Liver (tissue), 3 donors: ENCODE measurements around the gene DCST2.

Experiments used
- EGR1 ChIP-seq, 2 donors: IDR thresholded peaks; 2 replicates each; pipeline ENCODE4 v1.6.1; 2016 to 2018; ENCODE audit warnings: antibody characterized with exemption in 2 of 2, low read depth in 2 of 2
- FOXA1 ChIP-seq: IDR thresholded peaks from 2 replicates; pipeline ENCODE4 v1.6.1; 2016; ENCODE audit warnings: antibody characterized with exemption
- HNF4G ChIP-seq: IDR thresholded peaks from 2 replicates; pipeline ENCODE4 v1.6.1; 2016; ENCODE audit warnings: antibody characterized with exemption
- JUND ChIP-seq, 2 donors: IDR thresholded peaks; 2 replicates each; pipeline ENCODE4 v1.6.1; 2016; ENCODE audit warnings: antibody characterized with exemption in 2 of 2
- RAD21 ChIP-seq, 2 donors: IDR thresholded peaks; 2 replicates each; pipeline ENCODE4 v1.6.1; 2016; ENCODE audit warnings: antibody characterized with exemption in 2 of 2, mild to moderate bottlenecking in 2 of 2
- SP1 ChIP-seq: IDR thresholded peaks from 2 replicates; pipeline ENCODE4 v1.6.1; 2018; ENCODE audit warnings: antibody characterized with exemption, mild to moderate bottlenecking
- TAF1 ChIP-seq: conservative IDR thresholded peaks from 2 replicates; pipeline ENCODE4 v1.6.1; 2016; ENCODE audit warnings: antibody characterized with exemption, mild to moderate bottlenecking
- YY1 ChIP-seq: IDR thresholded peaks from 2 replicates; pipeline ENCODE4 v1.6.1; 2016; ENCODE audit warnings: antibody characterized with exemption, mild to moderate bottlenecking
- TF ChIP-seq, protein P1 (sequence below): fragments of 150-350 bp; IDR thresholded peaks from 2 replicates; pipeline ENCODE4 v1.5.1; 2017; ENCODE audit warnings: improper control_type of control experiment, low read depth, low read length; ENCODE audit not compliant: missing input control
- TF ChIP-seq, protein P2 (sequence below): IDR thresholded peaks from 2 replicates; pipeline ENCODE4 v1.6.1; 2016; ENCODE audit warnings: antibody characterized with exemption
- TF ChIP-seq, protein P3 (sequence below): IDR thresholded peaks from 2 replicates; pipeline ENCODE4 v1.6.1; 2016; ENCODE audit warnings: antibody characterized with exemption
- TF ChIP-seq, protein P4 (sequence below): IDR thresholded peaks from 2 replicates; pipeline ENCODE4 v1.6.1; 2016; ENCODE audit warnings: antibody characterized with exemption
- TF ChIP-seq, protein P5 (sequence below): IDR thresholded peaks from 2 replicates; pipeline ENCODE4 v1.6.1; 2016; ENCODE audit warnings: antibody characterized with exemption, mild to moderate bottlenecking
- donor health status: healthy.
- donor health status: healthy.

DNA sequence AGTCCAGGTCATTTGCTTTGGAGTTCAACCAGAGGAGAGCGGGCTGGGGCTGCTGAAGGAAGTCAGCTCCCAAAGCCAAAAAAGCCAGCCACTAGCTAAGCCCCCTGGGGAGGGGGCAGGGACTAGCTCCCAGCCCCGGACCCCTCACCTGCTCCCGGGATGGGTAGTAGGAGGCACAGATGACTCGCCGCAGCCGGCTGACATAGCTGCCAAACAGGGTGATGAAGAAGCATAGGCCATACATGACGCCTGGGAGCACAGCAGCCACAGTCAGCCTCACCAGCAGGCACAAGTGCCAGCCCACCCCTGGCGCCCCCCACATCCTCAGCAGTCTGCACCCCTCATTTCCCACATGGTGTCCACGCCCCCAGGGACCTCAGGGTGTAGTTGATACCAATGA, 7.4 kb downstream of the DCST2 start:
- TF ChIP-seq, protein P1, sequence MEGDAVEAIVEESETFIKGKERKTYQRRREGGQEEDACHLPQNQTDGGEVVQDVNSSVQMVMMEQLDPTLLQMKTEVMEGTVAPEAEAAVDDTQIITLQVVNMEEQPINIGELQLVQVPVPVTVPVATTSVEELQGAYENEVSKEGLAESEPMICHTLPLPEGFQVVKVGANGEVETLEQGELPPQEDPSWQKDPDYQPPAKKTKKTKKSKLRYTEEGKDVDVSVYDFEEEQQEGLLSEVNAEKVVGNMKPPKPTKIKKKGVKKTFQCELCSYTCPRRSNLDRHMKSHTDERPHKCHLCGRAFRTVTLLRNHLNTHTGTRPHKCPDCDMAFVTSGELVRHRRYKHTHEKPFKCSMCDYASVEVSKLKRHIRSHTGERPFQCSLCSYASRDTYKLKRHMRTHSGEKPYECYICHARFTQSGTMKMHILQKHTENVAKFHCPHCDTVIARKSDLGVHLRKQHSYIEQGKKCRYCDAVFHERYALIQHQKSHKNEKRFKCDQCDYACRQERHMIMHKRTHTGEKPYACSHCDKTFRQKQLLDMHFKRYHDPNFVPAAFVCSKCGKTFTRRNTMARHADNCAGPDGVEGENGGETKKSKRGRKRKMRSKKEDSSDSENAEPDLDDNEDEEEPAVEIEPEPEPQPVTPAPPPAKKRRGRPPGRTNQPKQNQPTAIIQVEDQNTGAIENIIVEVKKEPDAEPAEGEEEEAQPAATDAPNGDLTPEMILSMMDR: no peak
- TF ChIP-seq EGR1 (IDR thresholded peaks at IDR 0.05; ENCODE audit: low read depth in 2 of 2) (no peak), YY1 (no peak), TAF1 (no peak), SP1 (no peak), HNF4G (no peak), RAD21 (IDR thresholded peaks at IDR 0.05) (no peak), JUND (IDR thresholded peaks at IDR 0.05) (no peak), FOXA1 (no peak)
- TF ChIP-seq, protein P2, sequence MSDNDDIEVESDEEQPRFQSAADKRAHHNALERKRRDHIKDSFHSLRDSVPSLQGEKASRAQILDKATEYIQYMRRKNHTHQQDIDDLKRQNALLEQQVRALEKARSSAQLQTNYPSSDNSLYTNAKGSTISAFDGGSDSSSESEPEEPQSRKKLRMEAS: no peak
- TF ChIP-seq, protein P3, sequence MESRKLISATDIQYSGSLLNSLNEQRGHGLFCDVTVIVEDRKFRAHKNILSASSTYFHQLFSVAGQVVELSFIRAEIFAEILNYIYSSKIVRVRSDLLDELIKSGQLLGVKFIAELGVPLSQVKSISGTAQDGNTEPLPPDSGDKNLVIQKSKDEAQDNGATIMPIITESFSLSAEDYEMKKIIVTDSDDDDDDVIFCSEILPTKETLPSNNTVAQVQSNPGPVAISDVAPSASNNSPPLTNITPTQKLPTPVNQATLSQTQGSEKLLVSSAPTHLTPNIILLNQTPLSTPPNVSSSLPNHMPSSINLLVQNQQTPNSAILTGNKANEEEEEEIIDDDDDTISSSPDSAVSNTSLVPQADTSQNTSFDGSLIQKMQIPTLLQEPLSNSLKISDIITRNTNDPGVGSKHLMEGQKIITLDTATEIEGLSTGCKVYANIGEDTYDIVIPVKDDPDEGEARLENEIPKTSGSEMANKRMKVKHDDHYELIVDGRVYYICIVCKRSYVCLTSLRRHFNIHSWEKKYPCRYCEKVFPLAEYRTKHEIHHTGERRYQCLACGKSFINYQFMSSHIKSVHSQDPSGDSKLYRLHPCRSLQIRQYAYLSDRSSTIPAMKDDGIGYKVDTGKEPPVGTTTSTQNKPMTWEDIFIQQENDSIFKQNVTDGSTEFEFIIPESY: no peak
- TF ChIP-seq, protein P4, sequence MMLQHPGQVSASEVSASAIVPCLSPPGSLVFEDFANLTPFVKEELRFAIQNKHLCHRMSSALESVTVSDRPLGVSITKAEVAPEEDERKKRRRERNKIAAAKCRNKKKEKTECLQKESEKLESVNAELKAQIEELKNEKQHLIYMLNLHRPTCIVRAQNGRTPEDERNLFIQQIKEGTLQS: no peak
- TF ChIP-seq, protein P5, sequence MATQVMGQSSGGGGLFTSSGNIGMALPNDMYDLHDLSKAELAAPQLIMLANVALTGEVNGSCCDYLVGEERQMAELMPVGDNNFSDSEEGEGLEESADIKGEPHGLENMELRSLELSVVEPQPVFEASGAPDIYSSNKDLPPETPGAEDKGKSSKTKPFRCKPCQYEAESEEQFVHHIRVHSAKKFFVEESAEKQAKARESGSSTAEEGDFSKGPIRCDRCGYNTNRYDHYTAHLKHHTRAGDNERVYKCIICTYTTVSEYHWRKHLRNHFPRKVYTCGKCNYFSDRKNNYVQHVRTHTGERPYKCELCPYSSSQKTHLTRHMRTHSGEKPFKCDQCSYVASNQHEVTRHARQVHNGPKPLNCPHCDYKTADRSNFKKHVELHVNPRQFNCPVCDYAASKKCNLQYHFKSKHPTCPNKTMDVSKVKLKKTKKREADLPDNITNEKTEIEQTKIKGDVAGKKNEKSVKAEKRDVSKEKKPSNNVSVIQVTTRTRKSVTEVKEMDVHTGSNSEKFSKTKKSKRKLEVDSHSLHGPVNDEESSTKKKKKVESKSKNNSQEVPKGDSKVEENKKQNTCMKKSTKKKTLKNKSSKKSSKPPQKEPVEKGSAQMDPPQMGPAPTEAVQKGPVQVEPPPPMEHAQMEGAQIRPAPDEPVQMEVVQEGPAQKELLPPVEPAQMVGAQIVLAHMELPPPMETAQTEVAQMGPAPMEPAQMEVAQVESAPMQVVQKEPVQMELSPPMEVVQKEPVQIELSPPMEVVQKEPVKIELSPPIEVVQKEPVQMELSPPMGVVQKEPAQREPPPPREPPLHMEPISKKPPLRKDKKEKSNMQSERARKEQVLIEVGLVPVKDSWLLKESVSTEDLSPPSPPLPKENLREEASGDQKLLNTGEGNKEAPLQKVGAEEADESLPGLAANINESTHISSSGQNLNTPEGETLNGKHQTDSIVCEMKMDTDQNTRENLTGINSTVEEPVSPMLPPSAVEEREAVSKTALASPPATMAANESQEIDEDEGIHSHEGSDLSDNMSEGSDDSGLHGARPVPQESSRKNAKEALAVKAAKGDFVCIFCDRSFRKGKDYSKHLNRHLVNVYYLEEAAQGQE: no peak
